CD4-positive, alpha-beta T cell treated with Interleukin-6 at 100 ng/mL for 8 hours (primary cell): ENCODE measurements around the gene APOL2.
"Not testable (repeated sequence)": the region's sequence is repeated elsewhere in the genome, so short reads cannot be mapped to it uniquely, and the experiment has no call there.

ENCODE experiments used
- DNase-seq: peaks from one replicate; pipeline ENCODE4 v3.0.0-alpha.2; 2020; ENCODE audit warnings: mixed read lengths, low spot score

Gene APOL2

DNA sequence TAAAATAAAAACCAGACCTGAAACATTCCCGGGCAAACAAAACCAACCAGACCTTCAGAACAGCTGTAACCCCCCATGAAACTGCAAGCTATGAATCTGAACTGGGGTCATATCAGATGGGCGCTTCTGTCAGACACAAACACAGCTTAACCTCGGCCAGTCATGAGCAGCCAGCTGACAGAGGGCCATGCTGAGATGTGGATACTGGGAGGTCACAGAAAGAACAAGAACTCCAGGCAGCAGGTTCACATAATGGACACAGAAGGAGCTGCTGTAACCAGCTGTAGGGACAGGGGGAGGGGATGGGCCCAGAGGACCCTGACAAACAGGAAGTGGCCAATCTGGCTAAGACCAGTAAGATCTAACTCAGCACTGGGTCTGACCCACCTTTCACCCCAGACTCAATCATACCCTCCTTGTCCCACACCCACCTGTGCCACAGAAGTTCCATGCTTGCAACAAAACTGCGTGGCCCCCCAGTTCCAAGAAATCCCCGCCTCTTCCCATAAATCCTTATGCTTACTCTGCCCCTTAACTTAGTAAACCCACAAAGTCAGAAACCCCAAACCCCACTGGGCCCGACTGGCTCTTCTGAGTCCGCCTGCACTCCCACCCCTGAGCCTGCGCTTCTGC is 41.7 kb downstream of the APOL2 start:
- DNase-seq: no peak

- DNase-seq: no peak
Measured at GRCh38 chr22:36197065-36197440, 42.3 kb downstream of the APOL2 start.

DNA sequence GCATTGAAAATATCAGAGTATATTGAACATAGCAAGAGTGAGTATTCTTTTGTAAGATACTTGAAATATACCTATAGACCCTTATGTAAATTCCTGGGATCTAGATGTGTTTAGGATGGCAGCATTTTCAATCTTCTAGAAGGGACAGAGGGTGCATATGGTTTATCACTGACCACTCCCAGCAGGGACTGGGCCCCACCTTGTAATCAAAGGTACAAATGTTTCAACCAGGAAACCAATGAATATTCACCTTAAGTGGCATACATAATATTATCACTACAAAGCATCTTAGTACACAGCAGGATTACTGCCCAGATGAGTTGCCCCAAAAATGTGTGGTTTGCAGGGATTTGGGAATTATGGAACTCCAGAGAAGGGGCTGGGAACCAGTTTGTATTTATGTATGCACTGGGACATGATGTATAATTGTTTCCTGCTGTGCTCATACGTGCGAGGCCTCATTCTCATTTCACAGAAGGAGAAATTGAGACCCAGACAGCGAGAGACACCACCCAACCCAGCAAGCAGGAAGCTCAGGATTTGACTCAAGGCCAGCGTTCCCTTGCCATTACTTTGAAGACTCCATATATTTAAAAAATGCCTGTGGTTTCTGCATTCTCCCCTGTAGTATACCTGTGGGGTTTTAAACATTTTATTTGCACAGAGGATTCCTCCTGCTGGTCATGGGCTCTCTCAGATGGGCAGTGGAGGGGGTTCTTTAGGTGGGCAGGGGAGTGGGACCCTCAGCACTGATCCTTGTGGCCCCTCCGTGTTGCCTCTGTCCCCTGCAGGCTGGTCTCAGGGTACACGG is 42.9 kb downstream of the APOL2 start:
- DNase-seq: no peak

DNA sequence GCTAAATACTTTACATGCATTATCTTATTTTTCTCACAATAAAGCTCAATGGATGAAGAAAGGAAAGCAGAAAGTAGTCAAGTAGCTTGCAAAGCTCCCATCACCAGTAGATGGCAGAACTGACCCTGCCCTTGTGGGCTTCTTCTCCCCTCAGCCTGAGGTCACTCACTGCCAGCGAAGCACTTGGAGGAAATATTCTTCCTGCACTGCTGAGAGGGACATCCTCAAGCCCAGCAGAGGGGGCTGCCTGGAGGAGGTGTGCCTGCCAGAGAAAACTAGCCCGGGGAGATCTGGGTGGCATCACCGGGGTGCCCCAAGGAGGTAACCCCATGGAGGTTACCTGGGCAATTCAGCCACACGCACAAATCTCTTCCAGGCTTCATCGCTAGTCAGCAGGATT is 44.4 kb downstream of the APOL2 start:
- peak; percentile 32 for DNase-seq

DNA sequence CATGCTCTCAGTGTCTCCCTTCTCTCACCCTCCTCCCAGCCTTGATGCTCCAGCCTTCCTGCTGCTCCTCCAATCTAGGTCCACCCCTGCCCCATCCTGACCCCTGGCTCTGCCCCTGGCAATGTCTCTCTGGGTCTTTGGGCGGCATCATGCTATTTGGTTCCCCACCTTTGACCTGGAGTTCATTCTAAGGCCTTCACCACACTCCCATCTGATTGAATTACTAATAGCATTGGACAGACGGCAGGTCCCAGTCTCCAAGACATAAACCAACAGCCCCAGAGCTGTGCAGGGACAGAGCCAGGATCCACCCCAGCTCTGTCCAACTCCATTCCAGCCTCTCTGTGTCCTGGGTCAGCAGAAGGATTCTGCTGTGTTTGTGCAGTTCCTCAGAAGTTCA is 44.9 kb downstream of the APOL2 start:
- DNase-seq: no peak

DNA sequence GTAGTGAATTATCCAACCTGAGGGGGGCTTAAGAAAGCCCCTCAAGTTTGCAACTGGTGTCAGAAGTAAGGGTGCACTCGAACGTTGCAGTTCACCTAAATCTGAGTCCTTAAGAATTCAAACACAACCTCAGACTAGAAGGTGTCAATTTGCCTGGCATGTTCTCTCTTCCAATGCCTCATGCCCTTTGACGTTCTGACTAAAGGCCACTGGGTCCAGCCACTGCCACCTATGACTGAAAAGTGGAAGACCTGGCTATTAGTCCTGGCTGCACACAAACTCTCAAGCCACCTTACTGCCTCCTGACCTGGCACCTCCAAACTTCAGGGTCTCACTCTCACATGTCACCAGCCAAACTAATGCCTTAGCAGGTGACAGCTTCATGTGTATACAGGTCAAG is 45.8 kb downstream of the APOL2 start:
- DNase-seq: no peak

- no peak for DNase-seq
Measured at GRCh38 chr22:36193171-36193570, 46.2 kb downstream of the APOL2 start.

DNA sequence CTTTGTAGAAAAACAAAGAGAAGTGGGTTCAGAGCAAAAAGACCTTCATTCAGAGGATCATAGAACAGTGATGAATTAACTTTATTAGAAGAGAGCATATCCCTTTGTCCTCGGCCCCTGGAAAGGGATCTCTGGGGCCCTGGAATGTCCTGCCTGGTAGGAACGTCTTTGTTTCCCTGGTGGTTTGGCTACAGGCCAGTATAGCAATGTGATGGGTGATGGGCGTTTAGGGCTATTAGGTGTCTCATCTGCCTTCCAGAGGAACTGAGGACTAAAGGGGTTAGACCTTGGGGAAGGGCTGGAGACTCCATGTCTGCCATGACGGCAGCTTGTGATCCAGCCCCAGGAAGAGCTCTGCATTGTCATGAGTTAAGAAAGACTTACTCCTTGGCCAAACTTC is 46.8 kb downstream of the APOL2 start:
- no peak for DNase-seq

- no peak for DNase-seq
Measured at GRCh38 chr22:36191106-36191836, 48.1 kb downstream of the APOL2 start.

- not testable (repeated sequence) for DNase-seq
Measured at GRCh38 chr22:36187862-36188261, 51.5 kb downstream of the APOL2 start.

DNA sequence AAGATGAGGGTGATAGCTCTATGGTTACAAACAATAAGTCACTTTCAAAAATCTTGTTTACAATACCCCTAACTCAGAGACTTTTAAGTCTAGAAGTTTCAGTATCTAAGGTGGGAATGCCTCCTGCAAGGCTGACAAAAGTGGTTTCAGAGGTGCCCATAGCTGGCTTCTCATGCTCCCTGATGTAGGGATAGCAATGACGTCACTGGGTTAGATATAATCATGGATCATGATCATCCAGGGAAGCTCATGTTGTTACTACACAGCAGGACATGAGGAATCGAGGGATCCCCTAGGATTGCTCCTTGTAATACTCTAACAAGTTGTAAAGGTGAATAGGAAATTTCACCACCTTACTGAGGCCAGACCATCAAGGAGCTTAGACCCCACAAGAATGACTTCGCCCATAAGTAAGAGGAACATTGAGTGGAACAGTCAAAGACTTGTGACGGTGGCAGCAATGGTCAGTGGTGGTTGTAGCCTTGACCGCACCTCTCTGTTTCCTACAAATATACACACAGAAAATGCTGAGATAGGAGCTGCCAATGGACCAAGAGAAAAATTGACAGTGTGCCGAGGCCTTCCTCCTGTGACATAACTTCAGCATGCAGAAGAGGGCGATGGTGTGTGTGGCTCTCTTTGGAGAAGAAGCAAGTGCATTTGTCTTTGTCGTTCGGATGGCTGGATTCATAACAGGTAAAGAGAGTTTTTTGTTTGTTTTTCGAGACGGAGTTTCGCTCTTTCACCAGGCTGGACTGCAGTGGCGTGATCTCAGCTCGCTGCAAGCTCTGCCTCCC is 53.3 kb downstream of the APOL2 start:
- DNase-seq: no peak

GRCh38 chr22:36184433-36185025 is 54.8 kb downstream of the APOL2 start:
- no peak for DNase-seq

DNA sequence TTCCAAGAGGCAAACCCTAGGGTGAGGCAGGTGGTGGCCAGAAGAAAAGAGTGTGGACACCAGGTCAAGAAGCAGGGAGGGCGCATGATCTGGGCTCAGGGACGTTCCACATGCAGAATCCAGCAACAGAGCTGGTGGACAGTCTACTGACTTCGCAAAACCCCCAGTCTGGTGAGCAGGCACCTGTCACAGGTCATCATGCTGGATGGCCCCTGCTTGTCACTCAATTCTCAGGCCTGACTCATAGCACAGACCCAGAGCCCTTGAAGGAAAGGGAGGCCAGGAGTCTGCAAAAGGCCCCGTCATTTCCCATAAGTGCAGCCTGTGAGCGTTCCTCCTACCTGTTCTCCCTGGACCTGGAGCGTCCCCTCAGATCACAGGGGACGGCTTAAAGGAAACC is 55.9 kb downstream of the APOL2 start:
- DNase-seq: no peak

DNA sequence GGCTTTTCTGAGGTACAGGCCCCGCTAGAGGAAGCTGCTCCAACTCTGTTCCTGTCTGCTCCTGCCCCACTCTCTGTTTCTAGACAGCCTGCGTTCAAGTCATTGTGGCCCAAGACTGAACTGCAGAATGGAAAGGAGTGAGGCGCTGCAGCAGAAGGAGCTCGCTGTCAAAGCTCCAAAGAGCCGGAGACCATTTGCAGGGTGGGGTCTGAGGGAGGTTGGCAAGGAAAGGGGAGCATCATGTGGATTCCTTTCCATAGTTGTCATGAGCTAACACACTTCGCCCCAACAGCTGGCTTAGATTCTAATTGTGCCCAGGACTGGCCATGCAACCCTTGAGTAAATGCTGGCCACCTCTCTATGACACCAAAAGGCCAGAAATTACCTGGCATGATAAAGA is 56.5 kb downstream of the APOL2 start:
- no peak for DNase-seq

GRCh38 chr22:36182056-36182455 is 57.3 kb downstream of the APOL2 start:
- no peak for DNase-seq

DNA sequence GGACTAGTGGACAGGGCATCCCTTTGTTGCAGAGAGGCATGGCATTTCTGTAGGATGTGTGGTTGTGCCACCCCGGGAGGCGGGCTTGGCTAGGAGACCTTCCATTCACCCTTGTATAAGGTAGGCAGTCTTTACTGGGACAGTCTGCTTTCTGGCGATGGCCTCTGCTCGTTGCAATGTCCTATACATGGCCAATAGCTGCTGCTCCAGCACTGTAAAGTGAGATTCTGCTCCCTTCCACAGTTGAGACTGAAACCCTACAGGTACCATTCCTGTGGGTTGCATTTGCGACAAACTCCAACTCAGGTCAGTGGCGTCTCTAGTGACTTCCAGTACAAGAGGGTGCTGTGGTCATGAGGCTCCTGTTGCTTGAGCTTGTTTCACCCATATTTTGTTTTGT is 58.4 kb downstream of the APOL2 start:
- DNase-seq: no peak

GRCh38 chr22:36180038-36180880 is 59.1 kb downstream of the APOL2 start:
- peak; percentile 84 for DNase-seq

DNA sequence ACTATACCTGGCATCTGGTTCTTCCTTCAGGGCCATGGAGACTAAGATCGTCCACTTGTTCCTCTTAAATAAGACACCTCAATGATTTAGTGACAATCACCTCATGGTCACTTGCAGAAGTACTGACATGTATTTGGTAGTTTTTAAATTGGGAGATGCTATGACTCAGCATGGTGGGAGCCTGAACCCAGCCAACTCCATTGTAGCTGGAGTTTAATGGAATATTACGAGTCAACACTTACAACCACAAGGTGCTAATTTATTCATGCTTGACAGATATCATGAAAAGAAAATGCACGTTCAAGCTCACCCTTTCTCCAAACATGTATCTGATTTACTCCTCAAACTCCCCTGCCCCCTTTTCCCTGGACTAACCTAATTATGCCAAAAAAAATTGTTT is 62.2 kb downstream of the APOL2 start:
- DNase-seq: no peak
